Neural progenitor cell (in vitro differentiated cells): Measurements from ENCODE around the gene CD22. TPM values are rescaled to one million over a fixed set of nuclear protein-coding genes. Genes with fewer than 3 reads are reported as not detected.

Experiments
- DNase-seq: peaks from one replicate; pipeline ENCODE4 v3.0.0-alpha.2; 2016; ENCODE audit warnings: low spot score
- H2AFZ ChIP-seq: fragments of 200-600 bp; sonication (generic); replicated peaks from 2 replicates; pipeline ENCODE4 v1.6.1; 2016; ENCODE audit warnings: antibody characterized with exemption
- H3F3A ChIP-seq: fragments of 200-600 bp; sonication (generic); 2 replicates; pipeline ENCODE4 v1.6.1; 2016; ENCODE audit warnings: antibody characterized with exemption, low read depth
- H3K27ac ChIP-seq: fragments of 200-600 bp; sonication (generic); 2 replicates; pipeline ENCODE4 v1.5.1; 2016; ENCODE audit warnings: mild to moderate bottlenecking
- H3K27me3 ChIP-seq: fragments of 200-600 bp; sonication (generic); 2 replicates; pipeline ENCODE4 v1.6.1; 2016; ENCODE audit warnings: mild to moderate bottlenecking, moderate library complexity
- H3K36me3 ChIP-seq: fragments of 200-600 bp; sonication (generic); 2 replicates; pipeline ENCODE4 v1.5.1; 2016
- H3K4me1 ChIP-seq: fragments of 200-600 bp; sonication (generic); 2 replicates; pipeline ENCODE4 v1.6.1; 2016; ENCODE audit warnings: mixed run types
- H3K4me2 ChIP-seq: fragments of 200-600 bp; sonication (generic); 2 replicates; pipeline ENCODE4 v1.6.1; 2016
- H3K4me3 ChIP-seq: fragments of 200-600 bp; sonication (generic); 2 replicates; pipeline ENCODE4 v1.5.1; 2016
- H3K79me2 ChIP-seq: fragments of 200-600 bp; sonication (generic); 2 replicates; pipeline ENCODE4 v1.6.1; 2016; ENCODE audit warnings: low read depth
- H3K9ac ChIP-seq: fragments of 200-600 bp; sonication (generic); 2 replicates; pipeline ENCODE4 v1.6.1; 2016
- H3K9me3 ChIP-seq: fragments of 200-600 bp; sonication (generic); 2 replicates; pipeline ENCODE4 v1.5.1; 2016; ENCODE audit warnings: low read depth
- H4K20me1 ChIP-seq: fragments of 200-600 bp; sonication (generic); 2 replicates; pipeline ENCODE4 v1.6.1; 2016; ENCODE audit warnings: low read depth
- H3K27ac Mint-ChIP-seq: 3 replicates; pipeline ENCODE4 v1.8.0; 2021; ENCODE audit warnings: mixed read lengths
- H3K27me3 Mint-ChIP-seq: 2 replicates; pipeline ENCODE4 v1.8.0; 2022; ENCODE audit warnings: low read depth, mild to moderate bottlenecking, inconsistent platforms, moderate library complexity, mixed read lengths; ENCODE audit not compliant: insufficient read depth
- H3K36me3 Mint-ChIP-seq: 3 replicates; pipeline ENCODE4 v1.8.0; 2021; ENCODE audit warnings: mixed read lengths
- H3K4me1 Mint-ChIP-seq: 3 replicates; pipeline ENCODE4 v1.8.0; 2021; ENCODE audit warnings: mixed read lengths
- H3K4me3 Mint-ChIP-seq: 3 replicates; pipeline ENCODE4 v1.8.0; 2021; ENCODE audit warnings: mild to moderate bottlenecking, moderate library complexity, mixed read lengths
- H3K9me3 Mint-ChIP-seq: 3 replicates; pipeline ENCODE4 v1.8.0; 2020; ENCODE audit warnings: mixed read lengths
- EZH2 ChIP-seq: fragments of 200-600 bp; sonication (generic); IDR thresholded peaks from 2 replicates; pipeline ENCODE4 v1.6.1; 2017; ENCODE audit warnings: antibody characterized with exemption, mild to moderate bottlenecking, moderate library complexity
- EZH2phosphoT487 ChIP-seq: fragments of 200-600 bp; sonication (generic); IDR thresholded peaks from 2 replicates; pipeline ENCODE4 v1.6.1; 2017; ENCODE audit warnings: antibody characterized with exemption
- total RNA-seq: library from RNA; depleted of rRNA; stranded (reverse); fragments of >200 nt; gene quantifications from 2 replicates; pipeline ENCODE4 v1.2.3, GENCODE V29; 2015; ENCODE audit warnings: low replicate concordance
- TF ChIP-seq, protein P1 (sequence below): fragments of 200-600 bp; sonication (generic); IDR thresholded peaks from 2 replicates; pipeline ENCODE4 v1.5.1; 2017; ENCODE audit warnings: antibody characterized with exemption, mild to moderate bottlenecking

Gene CD22
- total RNA-seq, 1 donor from 2014 or later, result not detected

DNA sequence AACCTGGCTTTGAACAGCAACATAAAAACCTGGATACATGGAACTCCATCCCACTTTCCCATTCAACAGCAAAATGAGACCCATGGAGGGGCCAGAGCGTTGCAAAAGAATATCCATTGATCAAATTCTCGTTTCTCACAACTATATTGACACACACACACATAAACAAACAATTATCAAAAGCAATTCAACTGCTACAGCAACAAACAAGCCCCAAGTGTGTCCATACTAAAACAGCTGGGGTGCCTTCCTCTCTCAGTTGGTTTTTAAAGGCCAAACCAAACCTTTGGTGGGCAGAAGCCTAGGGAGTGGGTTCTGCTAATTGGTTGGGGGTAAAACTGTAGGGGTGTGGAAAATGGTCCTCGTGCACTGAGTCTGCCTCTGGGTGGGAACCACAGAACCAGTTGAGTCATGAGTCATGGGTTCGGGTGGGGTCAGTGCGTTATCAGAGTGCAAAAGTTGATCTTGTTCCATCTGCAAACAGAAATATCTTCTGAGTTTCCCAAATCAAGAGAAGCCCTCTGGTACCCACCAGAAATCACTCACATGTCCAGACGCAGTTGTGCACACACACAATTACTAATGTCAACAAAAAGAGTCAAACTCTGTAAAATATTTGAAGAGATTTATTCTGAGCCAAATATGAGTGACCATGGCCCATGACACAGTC lies 60.3 kb downstream of the CD22 start:
- peaks cover 2% of the 10 kb centered on the region for H3K36me3 Mint-ChIP-seq
- Histone ChIP-seq H3K9ac (no peak overlapping the region), H2AFZ (no peak overlapping the region), H3K27me3 (no peaks in the 10 kb centered on the region), H3F3A (no peaks in the 10 kb centered on the region), H3K4me3 (no peak overlapping the region), H3K9me3 (peaks cover 19% of the 10 kb centered on the region), H3K4me2 (no peak overlapping the region), H3K27ac (no peak overlapping the region), H3K79me2 (no peaks in the 10 kb centered on the region), H3K4me1 (no peaks in the 10 kb centered on the region), H3K36me3 (no peaks in the 10 kb centered on the region), H4K20me1 (no peaks in the 10 kb centered on the region)
- H3K27ac Mint-ChIP-seq, result no peak overlapping the region
- no peak for DNase-seq
- H3K4me1 Mint-ChIP-seq, result no peaks in the 10 kb centered on the region
- no peak overlapping the region for H3K4me3 Mint-ChIP-seq
- TF ChIP-seq EZH2phosphoT487 (no peak), EZH2 (no peak)
- TF ChIP-seq, protein P1, sequence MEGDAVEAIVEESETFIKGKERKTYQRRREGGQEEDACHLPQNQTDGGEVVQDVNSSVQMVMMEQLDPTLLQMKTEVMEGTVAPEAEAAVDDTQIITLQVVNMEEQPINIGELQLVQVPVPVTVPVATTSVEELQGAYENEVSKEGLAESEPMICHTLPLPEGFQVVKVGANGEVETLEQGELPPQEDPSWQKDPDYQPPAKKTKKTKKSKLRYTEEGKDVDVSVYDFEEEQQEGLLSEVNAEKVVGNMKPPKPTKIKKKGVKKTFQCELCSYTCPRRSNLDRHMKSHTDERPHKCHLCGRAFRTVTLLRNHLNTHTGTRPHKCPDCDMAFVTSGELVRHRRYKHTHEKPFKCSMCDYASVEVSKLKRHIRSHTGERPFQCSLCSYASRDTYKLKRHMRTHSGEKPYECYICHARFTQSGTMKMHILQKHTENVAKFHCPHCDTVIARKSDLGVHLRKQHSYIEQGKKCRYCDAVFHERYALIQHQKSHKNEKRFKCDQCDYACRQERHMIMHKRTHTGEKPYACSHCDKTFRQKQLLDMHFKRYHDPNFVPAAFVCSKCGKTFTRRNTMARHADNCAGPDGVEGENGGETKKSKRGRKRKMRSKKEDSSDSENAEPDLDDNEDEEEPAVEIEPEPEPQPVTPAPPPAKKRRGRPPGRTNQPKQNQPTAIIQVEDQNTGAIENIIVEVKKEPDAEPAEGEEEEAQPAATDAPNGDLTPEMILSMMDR, result no peak
- H3K27me3 Mint-ChIP-seq, result peaks cover 5% of the 10 kb centered on the region
- peaks cover 28% of the 10 kb centered on the region for H3K9me3 Mint-ChIP-seq

GRCh38 chr19:35392742-35393715 lies 64.0 kb downstream of the CD22 start:
- peaks cover 10% of the 10 kb centered on the region for H3K9me3 Mint-ChIP-seq
- no peaks in the 10 kb centered on the region for H3K9me3 ChIP-seq

DNA sequence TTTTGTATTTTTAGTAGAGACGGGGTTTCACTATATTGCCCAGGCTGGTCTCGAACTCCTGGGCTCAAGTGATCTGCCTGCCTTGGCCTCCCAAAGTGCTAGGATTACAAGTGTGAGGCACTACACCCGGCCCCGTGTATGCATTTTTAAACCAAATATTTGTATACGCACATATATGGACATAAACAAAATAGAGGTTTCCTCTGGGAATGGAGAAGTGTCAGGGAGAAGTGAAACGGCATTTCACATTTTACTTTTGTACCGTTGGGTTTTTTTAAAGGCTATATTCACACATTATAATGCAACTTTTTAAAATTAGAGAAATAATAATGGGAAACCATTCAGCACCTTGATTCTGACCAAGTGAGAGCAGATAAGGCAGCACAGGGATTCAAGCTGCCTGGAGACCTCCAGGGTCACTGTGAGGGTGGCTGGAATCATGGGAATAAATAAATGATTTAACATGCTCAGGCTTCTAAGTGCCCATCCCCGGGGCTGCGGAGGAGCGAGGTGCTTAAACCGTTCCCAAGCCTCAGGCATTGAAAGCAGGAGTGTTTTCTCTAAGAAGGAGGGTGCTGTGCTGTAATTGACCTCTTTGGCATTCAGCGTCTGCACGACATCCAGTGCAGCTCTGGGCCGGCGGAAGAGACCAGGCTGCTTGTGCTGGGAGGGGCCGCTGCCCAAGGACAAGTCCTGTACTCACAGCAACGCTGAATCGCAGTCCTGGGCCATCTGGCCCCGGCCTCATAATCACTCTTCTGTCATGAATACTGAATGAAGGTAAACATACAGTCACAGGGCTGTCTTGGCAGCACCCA lies 66.6 kb downstream of the CD22 start:
- no peaks in the 10 kb centered on the region for H3K27me3 Mint-ChIP-seq
- Histone ChIP-seq H3K9me3 (no peaks in the 10 kb centered on the region), H3K9ac (no peak overlapping the region), H3K27me3 (no peaks in the 10 kb centered on the region), H3K36me3 (no peaks in the 10 kb centered on the region), H3F3A (no peaks in the 10 kb centered on the region), H3K4me3 (no peak overlapping the region), H3K79me2 (no peaks in the 10 kb centered on the region), H3K4me1 (no peaks in the 10 kb centered on the region), H4K20me1 (no peaks in the 10 kb centered on the region), H3K4me2 (no peak overlapping the region), H2AFZ (no peak overlapping the region), H3K27ac (no peak overlapping the region)
- peak; percentile 6 for DNase-seq
- no peak overlapping the region for H3K27ac Mint-ChIP-seq
- H3K9me3 Mint-ChIP-seq, result no peaks in the 10 kb centered on the region
- no peaks in the 10 kb centered on the region for H3K36me3 Mint-ChIP-seq
- TF ChIP-seq EZH2phosphoT487, result no peak
- TF ChIP-seq, protein P1, result no peak
- no peak for TF ChIP-seq EZH2
- H3K4me1 Mint-ChIP-seq, result no peaks in the 10 kb centered on the region
- no peak overlapping the region for H3K4me3 Mint-ChIP-seq

More at GRCh38 chr19:35392742-35393715, 64.0 kb downstream of the CD22 start:
- no peaks in the 10 kb centered on the region for H3K27me3 Mint-ChIP-seq
- H3K4me2 ChIP-seq, result no peak overlapping the region
- no peak overlapping the region for H3K4me3 ChIP-seq
- TF ChIP-seq EZH2phosphoT487, result no peak
- TF ChIP-seq, protein P1, result no peak
- TF ChIP-seq EZH2, result no peak
- no peaks in the 10 kb centered on the region for H3K27me3 ChIP-seq
- H3K4me3 Mint-ChIP-seq, result no peak overlapping the region
- H3K9ac ChIP-seq, result no peak overlapping the region
- no peaks in the 10 kb centered on the region for H3K4me1 ChIP-seq
- no peaks in the 10 kb centered on the region for H3K36me3 ChIP-seq
- H2AFZ ChIP-seq, result no peak overlapping the region
- H3K36me3 Mint-ChIP-seq, result no peaks in the 10 kb centered on the region
- H3K79me2 ChIP-seq, result no peaks in the 10 kb centered on the region
- H3F3A ChIP-seq, result no peaks in the 10 kb centered on the region
- no peaks in the 10 kb centered on the region for H4K20me1 ChIP-seq
- no peak overlapping the region for H3K27ac ChIP-seq
- H3K27ac Mint-ChIP-seq, result no peak overlapping the region
- no peak for DNase-seq
- no peaks in the 10 kb centered on the region for H3K4me1 Mint-ChIP-seq
